Mucosa of descending colon (tissue), 3 donors: ENCODE measurements around the gene STX4. TPM values are rescaled to one million over a fixed set of nuclear protein-coding genes. Genes with fewer than 3 reads are reported as not detected.
A peak's percentile ranks its signal among the peaks of the same experiment; 100 is the strongest.

Source experiments
- ATAC-seq: fragments of 200-7000 bp; cut with Tn5 transposase; one replicate; pipeline ENCODE4 v1.9.1; 2020; ENCODE audit warnings: mild to moderate bottlenecking, moderate library complexity
- DNase-seq, 3 donors: peaks; one replicate each; pipeline ENCODE4 v3.0.0-alpha.2; 2020
- H3K36me3 ChIP-seq: fragments of 200-600 bp; one replicate; pipeline ENCODE4 v1.8.0; 2021; ENCODE audit warnings: low read depth, mild to moderate bottlenecking
- H3K4me1 ChIP-seq: fragments of 200-600 bp; one replicate; pipeline ENCODE4 v1.8.0; 2021; ENCODE audit warnings: low read depth, mild to moderate bottlenecking
- H3K4me3 ChIP-seq: fragments of 200-600 bp; one replicate; pipeline ENCODE4 v1.8.0; 2021; ENCODE audit warnings: mild to moderate bottlenecking
- H3K9me3 ChIP-seq: fragments of 200-600 bp; one replicate; pipeline ENCODE4 v1.8.0; 2021; ENCODE audit warnings: mild to moderate bottlenecking
- CTCF ChIP-seq: fragments of 200-600 bp; IDR thresholded peaks from one replicate; pipeline ENCODE4 v1.8.0; 2022; ENCODE audit warnings: antibody characterized with exemption, mild to moderate bottlenecking
- intact Hi-C, 2 donors: fragments of 100-400 bp; cut with DNase I in 1 of 2; cut with micrococcal nuclease in 1 of 2; formaldehyde crosslinking; loops; one replicate each; pipeline versions ENCODE4 v1.11.0 to v1.11.1; 2022; cut with DNase I, micrococcal nuclease
- total RNA-seq, 3 donors: library from RNA; stranded (reverse); fragmentation: NEBNext Ultra II Directional in 2 of 3; extraction: Animal tissue kit (Norgen Biotek cat#: 25700) in 2 of 3; gene quantifications; one replicate each; pipeline versions ENCODE4 v1.2.1 to v1.2.4, GENCODE V29; 2021 to 2023
- donor health status: DM: no; HTN: no; CAD: no; lungs with moderate emphysema.
- donor health status: DM: no; HTN: no; CAD: no.
- donor health status: DM: no; HTN: yes; CAD: no.

The STX4 gene
- total RNA-seq, 3 donors from 2014 or later, result 74.8 to 87.7 (median 86.9) TPM

GRCh38 chr16:30986129-30986991 lies 47.0 kb upstream of the STX4 start:
- no peaks in the 10 kb centered on the region for H3K9me3 ChIP-seq
- no peak for TF ChIP-seq CTCF
- ATAC-seq (no peak), DNase-seq (peak in 1 of 3 donors; percentile 13)
- H3K4me1 ChIP-seq, result peaks cover 4% of the 10 kb centered on the region
- intact Hi-C loops, result loop anchor here (5.0 to 10.0 kb wide), 6 partner anchors 48 to 878 kb away; partner anchors contain the start of genes ZNF843 (in 2 of the 2), STX4 (in 1 of the 2), ZNF646 (in 1 of the 2) and ZNF668 (in 1 of the 2)
- H3K4me3 ChIP-seq, result no peak overlapping the region
- no peaks in the 10 kb centered on the region for H3K36me3 ChIP-seq

DNA sequence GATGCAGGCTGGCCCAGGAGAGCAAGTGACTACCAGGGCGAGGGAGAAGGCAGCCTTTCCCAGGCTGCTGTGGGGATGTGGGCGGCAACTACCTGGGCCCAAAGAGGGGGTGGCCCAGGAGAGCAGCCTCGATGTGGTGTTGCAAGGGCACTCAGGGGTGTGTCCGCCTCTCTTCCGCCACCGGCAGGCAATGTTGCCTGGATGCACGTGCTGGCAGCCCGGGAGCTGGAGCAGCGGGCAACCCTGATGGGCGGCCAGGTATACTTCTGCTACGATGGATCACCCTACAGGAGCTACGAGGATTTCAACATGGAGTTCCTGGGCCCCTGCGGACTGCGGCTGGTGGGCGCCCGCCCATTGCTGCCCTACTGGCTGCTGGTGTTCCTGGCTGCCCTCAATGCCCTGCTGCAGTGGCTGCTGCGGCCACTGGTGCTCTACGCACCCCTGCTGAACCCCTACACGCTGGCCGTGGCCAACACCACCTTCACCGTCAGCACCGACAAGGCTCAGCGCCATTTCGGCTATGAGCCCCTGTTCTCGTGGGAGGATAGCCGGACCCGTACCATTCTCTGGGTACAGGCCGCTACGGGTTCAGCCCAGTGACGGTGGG lies 45.7 kb upstream of the STX4 start:
- H3K36me3 ChIP-seq, result no peaks in the 10 kb centered on the region
- peaks cover 4% of the 10 kb centered on the region for H3K4me1 ChIP-seq
- DNase-seq (no peak), ATAC-seq (no peak)
- intact Hi-C loops, result loop anchor here (5.0 to 10.0 kb wide), 6 partner anchors 47 to 877 kb away; partner anchors contain the start of genes ZNF843 (in 2 of the 2), STX4 (in 1 of the 2), ZNF646 (in 1 of the 2) and ZNF668 (in 1 of the 2)
- H3K9me3 ChIP-seq, result no peaks in the 10 kb centered on the region
- no peak for TF ChIP-seq CTCF
- no peak overlapping the region for H3K4me3 ChIP-seq

DNA sequence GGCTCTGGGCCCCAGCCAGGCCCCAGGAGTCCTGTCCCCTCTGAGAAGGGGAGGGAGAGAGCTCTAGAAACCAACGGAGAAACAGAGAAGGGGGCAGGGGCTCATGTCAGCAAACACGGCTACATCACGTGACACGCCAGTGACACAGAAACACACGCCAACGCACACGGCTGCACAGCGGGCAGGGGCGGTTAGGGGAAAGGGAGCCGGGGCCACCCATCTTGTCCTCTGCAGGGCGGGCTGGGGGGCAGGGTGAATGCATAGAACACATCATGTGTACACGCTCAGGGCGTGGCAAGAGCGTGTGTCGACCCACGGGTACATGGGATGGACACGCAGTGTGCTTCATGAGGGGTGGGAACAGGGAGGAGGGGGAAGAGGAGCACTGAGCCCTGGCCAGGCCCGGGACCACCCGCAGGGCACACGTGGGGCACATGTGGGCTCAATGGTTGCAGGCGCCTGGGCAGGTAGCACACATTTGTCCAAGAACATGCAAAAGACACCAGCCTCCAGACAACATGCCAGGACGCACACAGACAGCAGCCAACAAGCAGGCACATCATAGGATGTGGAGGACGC lies 43.8 kb upstream of the STX4 start:
- H3K4me1 ChIP-seq, result peaks cover 4% of the 10 kb centered on the region
- no peak for TF ChIP-seq CTCF
- ATAC-seq (no peak), DNase-seq (no peak)
- intact Hi-C loops, result loop anchor here (5.0 to 10.0 kb wide), 6 partner anchors 45 to 875 kb away; partner anchors contain the start of genes ZNF843 (in 2 of the 2), STX4 (in 1 of the 2), ZNF646 (in 1 of the 2) and ZNF668 (in 1 of the 2)
- H3K36me3 ChIP-seq, result no peaks in the 10 kb centered on the region
- H3K4me3 ChIP-seq, result no peak overlapping the region
- H3K9me3 ChIP-seq, result no peaks in the 10 kb centered on the region

DNA sequence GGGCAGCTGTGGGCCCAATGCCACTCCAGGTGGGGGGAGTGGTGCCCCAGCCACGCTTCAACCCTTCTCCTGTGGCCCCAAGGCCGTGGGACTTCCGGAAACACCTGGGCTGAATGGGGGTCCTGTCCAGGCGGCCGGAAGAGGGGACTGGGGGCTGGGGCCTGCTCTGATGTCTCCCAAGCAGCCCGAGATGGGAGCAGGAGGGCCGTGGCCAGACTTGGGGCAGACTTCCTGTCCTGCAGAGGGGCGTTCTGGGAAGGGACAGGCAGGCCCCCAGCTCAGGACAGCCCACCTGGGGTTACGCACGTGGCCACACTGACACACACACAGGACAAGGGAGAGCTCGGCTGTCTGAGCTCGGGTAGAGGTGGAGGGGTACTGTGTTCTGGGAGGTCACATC lies 43.3 kb upstream of the STX4 start:
- peaks cover 4% of the 10 kb centered on the region for H3K4me1 ChIP-seq
- DNase-seq, result no peak
- ATAC-seq, result no peak
- TF ChIP-seq CTCF, result no peak
- no peaks in the 10 kb centered on the region for H3K36me3 ChIP-seq
- no peak overlapping the region for H3K4me3 ChIP-seq
- intact Hi-C loops, result no loop called here
- no peaks in the 10 kb centered on the region for H3K9me3 ChIP-seq

- no peak for ATAC-seq
- no peaks in the 10 kb centered on the region for H3K36me3 ChIP-seq
- intact Hi-C loops, result no loop called here
- no peak overlapping the region for H3K4me3 ChIP-seq
- H3K9me3 ChIP-seq, result no peaks in the 10 kb centered on the region
- H3K4me1 ChIP-seq, result no peaks in the 10 kb centered on the region
- no peak for TF ChIP-seq CTCF
- DNase-seq, result no peak
These were observed 42.3 kb upstream of the STX4 start for GRCh38 chr16:30991052-30991451.
